Loucy (cell line): Measurements from ENCODE around the gene MIPEP.

Source experiments
- H2AFZ ChIP-seq: fragments of 200-600 bp; sonication (generic); 2 replicates; pipeline ENCODE4 v1.6.0; 2016; ENCODE audit warnings: antibody characterized with exemption, mild to moderate bottlenecking, low read length, moderate library complexity
- H3F3A ChIP-seq: fragments of 200-600 bp; 2 replicates; pipeline ENCODE4 v1.6.0; 2016; ENCODE audit warnings: antibody characterized with exemption, low read depth, mild to moderate bottlenecking
- H3K27me3 ChIP-seq: fragments of 200-600 bp; sonication (generic); 2 replicates; pipeline ENCODE4 v1.6.1; 2014; ENCODE audit warnings: low read length, mild to moderate bottlenecking; ENCODE audit not compliant: insufficient read depth, poor library complexity, severe bottlenecking
- H3K36me3 ChIP-seq: fragments of 200-600 bp; sonication (generic); 2 replicates; pipeline ENCODE4 v1.6.1; 2016; ENCODE audit warnings: low read length; ENCODE audit not compliant: insufficient read depth
- H3K4me1 ChIP-seq: fragments of 200-600 bp; sonication (generic); 2 replicates; pipeline ENCODE4 v1.5.1; 2014; ENCODE audit warnings: low read length, mild to moderate bottlenecking; ENCODE audit not compliant: insufficient read depth, poor library complexity, severe bottlenecking
- H3K4me2 ChIP-seq: fragments of 200-600 bp; sonication (generic); 2 replicates; pipeline ENCODE4 v1.6.0; 2014; ENCODE audit warnings: antibody characterized with exemption, low read length, low read depth, mild to moderate bottlenecking; ENCODE audit not compliant: poor library complexity, severe bottlenecking
- H3K4me3 ChIP-seq: fragments of 200-600 bp; sonication (generic); 2 replicates; pipeline ENCODE4 v1.5.1; 2014; ENCODE audit warnings: low read length, mild to moderate bottlenecking, mixed read lengths; ENCODE audit not compliant: poor library complexity, severe bottlenecking
- H3K79me2 ChIP-seq: fragments of 200-600 bp; sonication (generic); 2 replicates; pipeline ENCODE4 v1.6.1; 2014; ENCODE audit warnings: low read length; ENCODE audit not compliant: insufficient read depth
- H3K9ac ChIP-seq: fragments of 200-600 bp; sonication (generic); 2 replicates; pipeline ENCODE4 v1.6.0; 2014; ENCODE audit warnings: mild to moderate bottlenecking, low read depth, low read length, moderate library complexity; ENCODE audit not compliant: poor library complexity, severe bottlenecking
- H3K9me2 ChIP-seq: fragments of 200-600 bp; sonication (generic); replicated peaks from 2 replicates; pipeline ENCODE4 v1.6.1; 2016; ENCODE audit warnings: low read depth, low read length, mixed read lengths
- H3K9me3 ChIP-seq: fragments of 200-600 bp; sonication (generic); 2 replicates; pipeline ENCODE4 v1.6.1; 2014; ENCODE audit warnings: mild to moderate bottlenecking, antibody characterized with exemption, low read length, low read depth; ENCODE audit not compliant: insufficient read depth
- H4K20me1 ChIP-seq: fragments of 200-600 bp; sonication (generic); 2 replicates; pipeline ENCODE4 v1.6.0; 2014; ENCODE audit warnings: antibody characterized with exemption, low read length, mild to moderate bottlenecking; ENCODE audit not compliant: insufficient read depth, poor library complexity, severe bottlenecking
- CTCF ChIP-seq: fragments of 200-600 bp; sonication (generic); conservative IDR thresholded peaks from 2 replicates; pipeline ENCODE4 v1.5.1; 2014; ENCODE audit warnings: mild to moderate bottlenecking, antibody characterized with exemption, low read length
- EZH2phosphoT487 ChIP-seq: fragments of 200-600 bp; IDR thresholded peaks from 2 replicates; pipeline ENCODE4 v1.6.1; 2018; ENCODE audit warnings: antibody characterized with exemption, mild to moderate bottlenecking, moderate library complexity, borderline replicate concordance

The MIPEP gene

GRCh38 chr13:23801141-23801540, 88.1 kb downstream of the MIPEP start:
- H2AFZ ChIP-seq, result no peak overlapping the region
- no peaks in the 10 kb centered on the region for H3K9me2 ChIP-seq
- H3K9ac ChIP-seq, result no peak overlapping the region
- TF ChIP-seq EZH2phosphoT487, result no peak
- TF ChIP-seq CTCF, result no peak
- no peak overlapping the region for H3K4me3 ChIP-seq
- no peaks in the 10 kb centered on the region for H3K36me3 ChIP-seq
- peaks cover 16% of the 10 kb centered on the region for H3K4me1 ChIP-seq
- no peaks in the 10 kb centered on the region for H3K27me3 ChIP-seq
- H3K9me3 ChIP-seq, result peaks cover 5% of the 10 kb centered on the region; the same call in 1 of the 2 replicates
- H4K20me1 ChIP-seq, result no peaks in the 10 kb centered on the region
- H3F3A ChIP-seq, result no peaks in the 10 kb centered on the region
- H3K79me2 ChIP-seq, result no peaks in the 10 kb centered on the region
- no peak overlapping the region for H3K4me2 ChIP-seq

DNA sequence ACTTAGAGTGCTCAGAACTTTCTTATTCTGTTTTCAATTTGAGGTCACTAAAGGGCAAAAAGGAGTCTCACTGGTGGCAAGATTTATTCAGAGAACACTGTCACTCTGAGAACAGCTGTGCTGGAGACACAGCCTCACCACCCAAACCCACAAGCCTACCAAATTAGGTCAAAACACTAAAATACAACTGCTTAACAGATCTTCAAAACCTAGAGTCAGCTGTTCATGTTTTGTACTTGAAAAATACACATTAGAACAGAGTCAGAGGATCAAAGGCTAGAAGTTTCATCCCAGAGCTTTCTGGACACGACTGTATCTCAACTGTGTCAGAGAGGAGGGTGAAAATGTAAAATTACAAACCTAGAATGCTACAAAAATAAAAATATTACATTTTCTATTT, 89.3 kb downstream of the MIPEP start:
- no peaks in the 10 kb centered on the region for H3K36me3 ChIP-seq
- no peak overlapping the region for H3K4me3 ChIP-seq
- H3K9ac ChIP-seq, result peak overlapping the region; percentile 20
- H4K20me1 ChIP-seq, result no peaks in the 10 kb centered on the region
- peaks cover 5% of the 10 kb centered on the region; the same call in 1 of the 2 replicates for H3K9me3 ChIP-seq
- TF ChIP-seq EZH2phosphoT487 (no peak), CTCF (no peak)
- H3K4me2 ChIP-seq, result peak overlapping the region; percentile 35
- no peaks in the 10 kb centered on the region for H3F3A ChIP-seq
- no peak overlapping the region for H2AFZ ChIP-seq
- no peaks in the 10 kb centered on the region for H3K27me3 ChIP-seq
- H3K9me2 ChIP-seq, result no peaks in the 10 kb centered on the region
- peaks cover 16% of the 10 kb centered on the region for H3K4me1 ChIP-seq
- H3K79me2 ChIP-seq, result no peaks in the 10 kb centered on the region

GRCh38 chr13:23797276-23797903, 91.8 kb downstream of the MIPEP start:
- H3F3A ChIP-seq, result no peaks in the 10 kb centered on the region
- no peak overlapping the region for H3K4me3 ChIP-seq
- H3K4me2 ChIP-seq, result no peak overlapping the region
- TF ChIP-seq CTCF (no peak), EZH2phosphoT487 (no peak)
- H3K9me3 ChIP-seq, result peaks cover 5% of the 10 kb centered on the region; the same call in 1 of the 2 replicates
- H3K79me2 ChIP-seq, result no peaks in the 10 kb centered on the region
- no peak overlapping the region for H2AFZ ChIP-seq
- H3K9me2 ChIP-seq, result no peaks in the 10 kb centered on the region
- no peaks in the 10 kb centered on the region for H3K36me3 ChIP-seq
- H4K20me1 ChIP-seq, result no peaks in the 10 kb centered on the region
- H3K9ac ChIP-seq, result no peak overlapping the region
- no peaks in the 10 kb centered on the region for H3K27me3 ChIP-seq
- H3K4me1 ChIP-seq, result peaks cover 16% of the 10 kb centered on the region
